Measurements from ENCODE around the gene ITM2C. TPM values are rescaled to one million over a fixed set of nuclear protein-coding genes. Genes with fewer than 3 reads are reported as not detected.

Gene ITM2C
- total and polyA plus RNA-seq, 2 donors (not counting 1 experiment from before 2014, with no cell fraction given) = 36.9 to 62.8 TPM

DNA sequence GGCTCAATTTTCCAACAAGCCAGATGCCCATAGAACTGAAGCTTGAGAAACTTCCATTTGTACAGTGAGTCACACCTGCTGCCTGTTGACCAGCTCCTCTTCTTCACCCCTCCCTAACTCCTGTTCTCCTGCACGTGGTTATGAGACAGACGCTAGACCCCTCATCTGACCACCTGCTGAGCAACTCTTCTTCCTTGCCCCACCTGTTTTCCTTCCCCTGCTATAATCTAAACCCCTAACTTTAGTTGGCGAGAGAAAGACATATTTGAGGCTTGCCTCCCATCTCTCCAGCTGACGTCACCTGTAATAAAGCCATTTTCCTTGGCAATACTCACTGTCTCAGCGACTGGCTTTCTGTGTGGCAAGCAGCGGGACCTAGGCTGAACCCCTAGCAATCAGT, 22.3 kb upstream of the ITM2C start:
- H3K4me2 ChIP-seq (replicated peaks; ENCODE audit: low read depth, low read length, poor library complexity, severe bottlenecking) = no peak overlapping the region
- CTCF ChIA-PET = interaction anchor here (1.0 kb wide), 2 partner anchors 10 to 71 kb away, joined by 3 to 4 read pairs; no protein-coding TSS in a partner anchor
- no peak for TF ChIP-seq EZH2 (IDR thresholded peaks at IDR 0.05; ENCODE audit: borderline replicate concordance, insufficient read depth, low read depth, low read length, poor library complexity, severe bottlenecking)
- TF ChIP-seq, protein P1, sequence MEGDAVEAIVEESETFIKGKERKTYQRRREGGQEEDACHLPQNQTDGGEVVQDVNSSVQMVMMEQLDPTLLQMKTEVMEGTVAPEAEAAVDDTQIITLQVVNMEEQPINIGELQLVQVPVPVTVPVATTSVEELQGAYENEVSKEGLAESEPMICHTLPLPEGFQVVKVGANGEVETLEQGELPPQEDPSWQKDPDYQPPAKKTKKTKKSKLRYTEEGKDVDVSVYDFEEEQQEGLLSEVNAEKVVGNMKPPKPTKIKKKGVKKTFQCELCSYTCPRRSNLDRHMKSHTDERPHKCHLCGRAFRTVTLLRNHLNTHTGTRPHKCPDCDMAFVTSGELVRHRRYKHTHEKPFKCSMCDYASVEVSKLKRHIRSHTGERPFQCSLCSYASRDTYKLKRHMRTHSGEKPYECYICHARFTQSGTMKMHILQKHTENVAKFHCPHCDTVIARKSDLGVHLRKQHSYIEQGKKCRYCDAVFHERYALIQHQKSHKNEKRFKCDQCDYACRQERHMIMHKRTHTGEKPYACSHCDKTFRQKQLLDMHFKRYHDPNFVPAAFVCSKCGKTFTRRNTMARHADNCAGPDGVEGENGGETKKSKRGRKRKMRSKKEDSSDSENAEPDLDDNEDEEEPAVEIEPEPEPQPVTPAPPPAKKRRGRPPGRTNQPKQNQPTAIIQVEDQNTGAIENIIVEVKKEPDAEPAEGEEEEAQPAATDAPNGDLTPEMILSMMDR (IDR thresholded peaks at IDR 0.05) = no peak
- intact Hi-C loops (cut with micrococcal nuclease) = no loop called here
- Mint-ChIP-seq H3K27ac (no peak overlapping the region), H3K4me1 (no peaks in the 10 kb centered on the region), H3K4me3 (no peak overlapping the region), H3K27me3 (peaks cover 26% of the 10 kb centered on the region), H3K9me3 (ENCODE audit: insufficient read depth) (peaks cover 3% of the 10 kb centered on the region)
- no peak overlapping the region for H2AFZ ChIP-seq (ENCODE audit: insufficient read depth, low read depth, low read length, poor library complexity, severe bottlenecking)
- no peak for DNase-seq
- H3K27me3 ChIP-seq (replicated peaks in 1 of 4; ENCODE audit: control extremely low read depth in 1 of 4, control insufficient read depth in 3 of 4, insufficient read depth in 4 of 4, low read length in 3 of 4) = peaks cover 0 to 2% (median 0%) of the 10 kb centered on the region in 4 experiments
- no peak for ATAC-seq (ENCODE audit: low read depth)
- H3K79me2 ChIP-seq (ENCODE audit: control insufficient read depth, insufficient read depth, low read length) = no peaks in the 10 kb centered on the region
- no peak overlapping the region for H3K4me3 ChIP-seq (ENCODE audit: control extremely low read depth in 1 of 5, extremely low read depth in 1 of 5, insufficient read depth in 1 of 5, low read depth in 2 of 5, low read length in 4 of 5)
- WGBS (ENCODE audit: insufficient coverage) = 91% methylated on average over 5 of the region's 6 CpGs
- H3K36me3 ChIP-seq (replicated peaks in 1 of 2; ENCODE audit: control extremely low read depth in 1 of 2, control insufficient read depth in 1 of 2, extremely low read depth in 1 of 2, insufficient read depth in 2 of 2, low read length in 1 of 2) = no peaks in the 10 kb centered on the region
- H4K20me1 ChIP-seq (ENCODE audit: control insufficient read depth, insufficient read depth, low read length, poor library complexity, severe bottlenecking) = no peaks in the 10 kb centered on the region
- H3K4me1 ChIP-seq (ENCODE audit: control insufficient read depth in 2 of 2, insufficient read depth in 2 of 2, low read length in 2 of 2) = no peaks in the 10 kb centered on the region
- H3K9me3 ChIP-seq (ENCODE audit: control extremely low read depth in 1 of 3, control insufficient read depth in 2 of 3, insufficient read depth in 1 of 3, low read length in 2 of 3) = peaks cover 0 to 13% (median 0%) of the 10 kb centered on the region in 3 donors
- POLR2A ChIA-PET = no interaction called here
- no peak overlapping the region for H3K27ac ChIP-seq (ENCODE audit: low read length in 2 of 2)
- H3K9ac ChIP-seq (ENCODE audit: low read length) = no peak overlapping the region

DNA sequence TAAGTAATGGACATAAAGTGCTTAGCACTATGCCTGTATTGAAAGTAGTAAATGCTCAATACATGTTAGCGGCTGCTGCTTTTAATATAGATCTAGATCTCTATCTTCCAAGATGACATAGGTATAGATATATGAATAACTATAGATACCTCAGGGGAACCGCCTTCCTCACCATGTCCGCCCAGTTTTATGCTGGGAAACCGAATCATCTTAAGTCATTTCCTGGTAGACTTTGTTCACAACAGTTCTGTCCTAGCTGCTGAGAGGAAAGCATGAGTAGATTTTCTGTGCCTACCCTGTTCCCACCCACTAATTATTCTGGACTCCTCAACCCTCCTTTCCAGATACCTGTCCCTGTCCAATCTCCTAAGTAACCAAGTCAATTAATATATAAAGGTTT, 21.6 kb upstream of the ITM2C start:
- CTCF ChIA-PET = interaction anchor here (1.0 kb wide), 1 partner anchor 9 kb away, joined by 3 read pairs; no protein-coding TSS in a partner anchor
- no peak overlapping the region for H3K27ac Mint-ChIP-seq

More for the DNA sequence above, 21.6 kb upstream of the ITM2C start:
- Histone ChIP-seq H3K36me3 (replicated peaks in 1 of 2; ENCODE audit: control extremely low read depth in 1 of 2, control insufficient read depth in 1 of 2, extremely low read depth in 1 of 2, insufficient read depth in 2 of 2, low read length in 1 of 2) (no peaks in the 10 kb centered on the region), H3K9me3 (ENCODE audit: control extremely low read depth in 1 of 3, control insufficient read depth in 2 of 3, insufficient read depth in 1 of 3, low read length in 2 of 3) (peaks cover 0 to 9% (median 0%) of the 10 kb centered on the region in 3 donors), H3K4me2 (replicated peaks; ENCODE audit: low read depth, low read length, poor library complexity, severe bottlenecking) (no peak overlapping the region), H3K27ac (ENCODE audit: low read length in 2 of 2) (no peak overlapping the region), H3K4me3 (ENCODE audit: control extremely low read depth in 1 of 5, extremely low read depth in 1 of 5, insufficient read depth in 1 of 5, low read depth in 2 of 5, low read length in 4 of 5) (no peak overlapping the region), H3K9ac (ENCODE audit: low read length) (no peak overlapping the region), H3K27me3 (replicated peaks in 1 of 4; ENCODE audit: control extremely low read depth in 1 of 4, control insufficient read depth in 3 of 4, insufficient read depth in 4 of 4, low read length in 3 of 4) (peaks cover 0 to 2% (median 0%) of the 10 kb centered on the region in 4 experiments), H4K20me1 (ENCODE audit: control insufficient read depth, insufficient read depth, low read length, poor library complexity, severe bottlenecking) (no peaks in the 10 kb centered on the region), H3K79me2 (ENCODE audit: control insufficient read depth, insufficient read depth, low read length) (no peaks in the 10 kb centered on the region), H3K4me1 (ENCODE audit: control insufficient read depth in 2 of 2, insufficient read depth in 2 of 2, low read length in 2 of 2) (peaks cover 3 to 6% of the 10 kb centered on the region in 2 donors), H2AFZ (ENCODE audit: insufficient read depth, low read depth, low read length, poor library complexity, severe bottlenecking) (no peak overlapping the region)
- H3K27me3 Mint-ChIP-seq = peaks cover 29% of the 10 kb centered on the region
- 75% methylated on average over 2 of the region's 4 CpGs for WGBS (ENCODE audit: insufficient coverage)
- intact Hi-C loops (cut with micrococcal nuclease) = no loop called here
- peaks cover 2% of the 10 kb centered on the region for H3K4me1 Mint-ChIP-seq
- no peak for DNase-seq
- peaks cover 3% of the 10 kb centered on the region for H3K9me3 Mint-ChIP-seq (ENCODE audit: insufficient read depth)
- no peak for TF ChIP-seq EZH2 (IDR thresholded peaks at IDR 0.05; ENCODE audit: borderline replicate concordance, insufficient read depth, low read depth, low read length, poor library complexity, severe bottlenecking)
- TF ChIP-seq, protein P1 (IDR thresholded peaks at IDR 0.05) = no peak
- POLR2A ChIA-PET = no interaction called here
- ATAC-seq (ENCODE audit: low read depth) = no peak
- H3K4me3 Mint-ChIP-seq = no peak overlapping the region
